ENCODE results near the gene TGFA.

The TGFA gene

GRCh38 chr2:70558195-70558808 is 4.7 kb upstream of the TGFA start:
- 0 out of 2 replicates have a peak, but pooled peaks have one; percentile 31 for TF ChIP-seq MAX (IDR thresholded peaks at IDR 0.05)
- TF ChIP-seq YY1 (IDR thresholded peaks at IDR 0.05; ENCODE audit: low read depth), result no peak
- no peak for TF ChIP-seq CEBPB (IDR thresholded peaks at IDR 0.05)
- peak; percentile 21; the same call in 1 of the 2 replicates for TF ChIP-seq RAD21 (IDR thresholded peaks at IDR 0.05; ENCODE audit: low read depth)
- no peak for TF ChIP-seq CREB1 (IDR thresholded peaks at IDR 0.05; ENCODE audit: low read depth)

GRCh38 chr2:70557171-70557838 is 3.7 kb upstream of the TGFA start:
- no peak for TF ChIP-seq RAD21 (IDR thresholded peaks at IDR 0.05; ENCODE audit: low read depth)
- no peak for TF ChIP-seq NFIC (IDR thresholded peaks at IDR 0.05)
- peak; percentile 39; the same call in 1 of the 2 replicates for TF ChIP-seq TAF1 (IDR thresholded peaks at IDR 0.05; ENCODE audit: low read depth)
- TF ChIP-seq TCF12 (IDR thresholded peaks at IDR 0.05; ENCODE audit: low read depth), result peak; percentile 44; the same call in 1 of the 2 replicates
- no peak for TF ChIP-seq REST (IDR thresholded peaks at IDR 0.05; ENCODE audit: low read depth)
- TF ChIP-seq ZBTB7A (IDR thresholded peaks at IDR 0.05; ENCODE audit: low read depth), result no peak
- TF ChIP-seq TEAD4 (IDR thresholded peaks at IDR 0.05), result 0 out of 2 replicates have a peak, but pooled peaks have one; percentile 7
- no peak for TF ChIP-seq CEBPB (IDR thresholded peaks at IDR 0.05)
- no peak for TF ChIP-seq EGR1 (IDR thresholded peaks at IDR 0.05)
- no peak; the same call in 1 of the 2 replicates for TF ChIP-seq FOXM1 (IDR thresholded peaks at IDR 0.05; ENCODE audit: borderline replicate concordance, low read depth)
- peak; percentile 50 for TF ChIP-seq EP300 (IDR thresholded peaks at IDR 0.05; ENCODE audit: borderline replicate concordance)
- TF ChIP-seq USF1 (IDR thresholded peaks at IDR 0.05), result no peak
- TF ChIP-seq MAX (IDR thresholded peaks at IDR 0.05), result peak; percentile 82

GRCh38 chr2:70556608-70557007 is 3.0 kb upstream of the TGFA start:
- TF ChIP-seq CEBPB (IDR thresholded peaks at IDR 0.05), result no peak
- no peak for TF ChIP-seq TAF1 (IDR thresholded peaks at IDR 0.05; ENCODE audit: low read depth)
- no peak for TF ChIP-seq EGR1 (IDR thresholded peaks at IDR 0.05)
- TF ChIP-seq YY1 (IDR thresholded peaks at IDR 0.05; ENCODE audit: low read depth), result no peak
- no peak for TF ChIP-seq TCF12 (IDR thresholded peaks at IDR 0.05; ENCODE audit: low read depth)
- TF ChIP-seq USF1 (IDR thresholded peaks at IDR 0.05), result no peak
- no peak for TF ChIP-seq ZBTB7A (IDR thresholded peaks at IDR 0.05; ENCODE audit: low read depth)
- no peak for TF ChIP-seq EP300 (IDR thresholded peaks at IDR 0.05; ENCODE audit: borderline replicate concordance)
- TF ChIP-seq NFIC (IDR thresholded peaks at IDR 0.05), result no peak
- no peak for TF ChIP-seq MAX (IDR thresholded peaks at IDR 0.05)
- TF ChIP-seq RAD21 (IDR thresholded peaks at IDR 0.05; ENCODE audit: low read depth), result no peak

- no peak for TF ChIP-seq TEAD4 (IDR thresholded peaks at IDR 0.05)
- no peak for TF ChIP-seq USF1 (IDR thresholded peaks at IDR 0.05)
- TF ChIP-seq NFIC (IDR thresholded peaks at IDR 0.05), result peak; percentile 11; the same call in 1 of the 2 replicates
Observed at GRCh38 chr2:70554338-70554892, 789 bp upstream of the TGFA start.

GRCh38 chr2:70553334-70553583 is 367 bp downstream of the TGFA start:
- 0 out of 2 replicates have a peak, but pooled peaks have one; percentile 4 for TF ChIP-seq TEAD4 (IDR thresholded peaks at IDR 0.05)
- no peak for TF ChIP-seq RAD21 (IDR thresholded peaks at IDR 0.05; ENCODE audit: low read depth)
- TF ChIP-seq MAX (IDR thresholded peaks at IDR 0.05), result peak; percentile 58; the same call in 1 of the 2 replicates
- no peak for TF ChIP-seq ZBTB7A (IDR thresholded peaks at IDR 0.05; ENCODE audit: low read depth)

- TF ChIP-seq TAF1 (IDR thresholded peaks at IDR 0.05; ENCODE audit: low read depth) (peak; percentile 36; the same call in 1 of the 2 replicates), MAX (IDR thresholded peaks at IDR 0.05) (0 out of 2 replicates have a peak, but pooled peaks have one; percentile 7), TEAD4 (IDR thresholded peaks at IDR 0.05) (no peak; the same call in 1 of the 2 replicates)
Observed at GRCh38 chr2:70552501-70553333, 909 bp downstream of the TGFA start.
